SU-DHL-6 (cell line): ENCODE data around the gene SPATA7.

Experiments used
- EZH2phosphoT487 ChIP-seq: fragments of 200-600 bp; sonication (generic), shearing (Covaris generic); conservative IDR thresholded peaks from 2 replicates; pipeline ENCODE4 v1.6.1; 2018; ENCODE audit warnings: mild to moderate bottlenecking, antibody characterized with exemption, low read length, moderate library complexity, mixed read lengths
- TF ChIP-seq, protein P1 (sequence below): fragments of 200-600 bp; sonication (generic); IDR thresholded peaks from one replicate; pipeline ENCODE4 v1.5.1; 2017; ENCODE audit warnings: antibody characterized with exemption, mild to moderate bottlenecking, low read length, moderate library complexity; ENCODE audit not compliant: insufficient read depth, poor library complexity, severe bottlenecking

DNA sequence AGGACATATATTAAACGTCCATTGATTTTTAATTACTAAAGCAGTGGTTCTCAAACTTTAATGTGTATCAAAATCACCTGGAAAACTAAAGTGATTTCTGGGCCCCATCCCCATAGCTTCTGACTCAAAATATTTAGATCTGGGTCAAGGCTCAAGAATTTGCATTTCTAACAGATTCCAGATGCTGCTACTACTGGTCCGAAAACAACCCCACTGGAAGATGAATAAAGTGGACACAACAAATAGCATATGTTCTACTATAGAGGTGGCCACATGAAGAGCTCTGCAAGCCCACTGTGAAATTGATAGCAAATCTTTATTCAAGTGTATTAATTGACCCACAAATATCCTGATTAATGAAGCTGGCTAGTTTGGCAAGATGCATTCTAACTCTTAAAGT, 69.4 kb downstream of the SPATA7 start:
- TF ChIP-seq, protein P1, sequence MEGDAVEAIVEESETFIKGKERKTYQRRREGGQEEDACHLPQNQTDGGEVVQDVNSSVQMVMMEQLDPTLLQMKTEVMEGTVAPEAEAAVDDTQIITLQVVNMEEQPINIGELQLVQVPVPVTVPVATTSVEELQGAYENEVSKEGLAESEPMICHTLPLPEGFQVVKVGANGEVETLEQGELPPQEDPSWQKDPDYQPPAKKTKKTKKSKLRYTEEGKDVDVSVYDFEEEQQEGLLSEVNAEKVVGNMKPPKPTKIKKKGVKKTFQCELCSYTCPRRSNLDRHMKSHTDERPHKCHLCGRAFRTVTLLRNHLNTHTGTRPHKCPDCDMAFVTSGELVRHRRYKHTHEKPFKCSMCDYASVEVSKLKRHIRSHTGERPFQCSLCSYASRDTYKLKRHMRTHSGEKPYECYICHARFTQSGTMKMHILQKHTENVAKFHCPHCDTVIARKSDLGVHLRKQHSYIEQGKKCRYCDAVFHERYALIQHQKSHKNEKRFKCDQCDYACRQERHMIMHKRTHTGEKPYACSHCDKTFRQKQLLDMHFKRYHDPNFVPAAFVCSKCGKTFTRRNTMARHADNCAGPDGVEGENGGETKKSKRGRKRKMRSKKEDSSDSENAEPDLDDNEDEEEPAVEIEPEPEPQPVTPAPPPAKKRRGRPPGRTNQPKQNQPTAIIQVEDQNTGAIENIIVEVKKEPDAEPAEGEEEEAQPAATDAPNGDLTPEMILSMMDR, result no peak
- no peak for TF ChIP-seq EZH2phosphoT487
